Adrenal gland (tissue), 5 donors: ENCODE measurements around the gene WWC2.

Experiments
- CTCF ChIP-seq, 6 experiments: fragments of 450-650 bp in 4 of 6; fragments of 200-600 bp in 2 of 6; sonication (generic) in 1 of 6; IDR thresholded peaks; 1 replicate in 5 of 6; 2 replicates in 1 of 6; pipeline versions ENCODE4 v1.5.1 to v1.8.0; 2016 to 2021; ENCODE audit warnings: antibody characterized with exemption in 6 of 6, mild to moderate bottlenecking in 2 of 6, moderate library complexity in 1 of 6
- POLR2A ChIP-seq, 2 donors: fragments of 450-650 bp; IDR thresholded peaks; one replicate each; pipeline ENCODE4 v1.6.1; 2017; ENCODE audit warnings: antibody characterized with exemption in 2 of 2, mild to moderate bottlenecking in 2 of 2, moderate library complexity in 1 of 2
- donor health status: DM: no; HTN: no; CAD: no.

DNA sequence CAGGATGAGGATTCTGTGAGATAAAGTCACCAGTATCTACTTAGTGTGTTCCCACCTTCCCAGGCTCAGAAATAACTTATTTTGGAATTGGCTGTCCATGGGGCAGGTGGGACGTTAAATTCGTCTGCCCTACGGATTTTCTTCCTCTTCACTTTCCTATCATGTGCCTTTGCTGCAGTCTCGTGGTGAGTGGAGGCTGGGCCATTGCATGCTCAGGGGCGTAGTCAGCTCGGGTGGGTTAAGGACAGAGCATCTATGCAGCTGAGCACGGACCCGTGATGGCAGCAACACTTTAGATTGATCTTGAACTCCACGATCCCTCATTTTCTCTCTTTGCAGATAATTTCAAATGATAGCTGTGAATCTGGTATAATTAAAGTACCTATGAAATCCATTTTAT lies 169.5 kb downstream of the WWC2 start:
- no peak for TF ChIP-seq CTCF (IDR thresholded peaks at IDR 0.05)
- no peak for TF ChIP-seq POLR2A (IDR thresholded peaks at IDR 0.05)
